ENCODE measurements around the gene ZNF821.

GRCh38 chr16:71853413-71853812 is 30.6 kb downstream of the ZNF821 start:
- TF ChIP-seq CREB5 (CRISPR knock-in tag; IDR thresholded peaks at IDR 0.05; ENCODE audit: low read depth) (no peak), RARB (CRISPR knock-in tag; IDR thresholded peaks at IDR 0.05) (no peak), PATZ1 (CRISPR knock-in tag; IDR thresholded peaks at IDR 0.05; ENCODE audit: borderline replicate concordance) (no peak), ZC3H10 (CRISPR knock-in tag; IDR thresholded peaks at IDR 0.05) (no peak), SNAI2 (CRISPR knock-in tag; IDR thresholded peaks at IDR 0.05) (no peak), ZFP30 (CRISPR knock-in tag; IDR thresholded peaks at IDR 0.05) (no peak), TCF4 (CRISPR knock-in tag; IDR thresholded peaks at IDR 0.05; ENCODE audit: borderline replicate concordance) (no peak)

Measured in SK-N-SH treated with all-trans-retinoic acid at 6 μM for 48 hours (cell line).